ENCODE results near the gene SGIP1.

DNA sequence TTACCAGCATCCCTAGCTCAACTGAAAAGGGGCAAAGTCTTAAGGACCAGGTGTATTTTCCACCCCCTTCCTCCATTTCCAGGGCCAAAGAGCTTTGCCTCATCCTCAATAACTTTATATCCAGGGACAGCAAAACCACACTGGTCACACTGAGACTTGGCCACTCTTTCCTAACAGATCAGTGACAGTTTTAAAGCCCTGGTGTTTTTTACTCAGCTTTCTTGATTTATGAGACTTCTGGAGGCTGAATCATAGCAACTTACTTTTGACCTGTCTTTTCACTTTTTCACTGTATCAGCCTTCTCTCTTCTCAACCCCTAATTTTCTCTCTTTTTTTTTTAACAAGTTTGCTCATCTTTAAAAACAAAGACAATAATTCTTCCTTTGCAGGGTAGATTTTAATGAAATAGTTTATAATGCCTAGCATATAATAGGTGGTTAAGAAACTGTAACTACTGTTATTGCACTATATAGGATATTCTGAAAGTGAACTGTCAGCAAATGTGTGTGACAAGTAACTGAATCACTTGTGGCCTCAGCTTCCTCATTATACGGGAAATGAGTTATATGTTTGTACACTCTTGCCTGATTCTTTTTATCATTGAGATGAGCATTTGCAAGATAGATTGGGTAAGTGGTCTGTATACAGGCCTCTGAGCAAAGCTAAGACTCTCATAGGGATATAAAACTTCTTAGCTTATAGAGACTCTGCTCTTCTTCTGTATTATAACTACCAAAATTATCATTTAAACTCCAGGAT lies 198.6 kb downstream of the SGIP1 start:
- TF ChIP-seq, protein P1, sequence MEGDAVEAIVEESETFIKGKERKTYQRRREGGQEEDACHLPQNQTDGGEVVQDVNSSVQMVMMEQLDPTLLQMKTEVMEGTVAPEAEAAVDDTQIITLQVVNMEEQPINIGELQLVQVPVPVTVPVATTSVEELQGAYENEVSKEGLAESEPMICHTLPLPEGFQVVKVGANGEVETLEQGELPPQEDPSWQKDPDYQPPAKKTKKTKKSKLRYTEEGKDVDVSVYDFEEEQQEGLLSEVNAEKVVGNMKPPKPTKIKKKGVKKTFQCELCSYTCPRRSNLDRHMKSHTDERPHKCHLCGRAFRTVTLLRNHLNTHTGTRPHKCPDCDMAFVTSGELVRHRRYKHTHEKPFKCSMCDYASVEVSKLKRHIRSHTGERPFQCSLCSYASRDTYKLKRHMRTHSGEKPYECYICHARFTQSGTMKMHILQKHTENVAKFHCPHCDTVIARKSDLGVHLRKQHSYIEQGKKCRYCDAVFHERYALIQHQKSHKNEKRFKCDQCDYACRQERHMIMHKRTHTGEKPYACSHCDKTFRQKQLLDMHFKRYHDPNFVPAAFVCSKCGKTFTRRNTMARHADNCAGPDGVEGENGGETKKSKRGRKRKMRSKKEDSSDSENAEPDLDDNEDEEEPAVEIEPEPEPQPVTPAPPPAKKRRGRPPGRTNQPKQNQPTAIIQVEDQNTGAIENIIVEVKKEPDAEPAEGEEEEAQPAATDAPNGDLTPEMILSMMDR (IDR thresholded peaks at IDR 0.05), result no peak
- TF ChIP-seq POLR2A (IDR thresholded peaks at IDR 0.05) (no peak), EP300 (IDR thresholded peaks at IDR 0.05) (no peak)
